HEK293T (cell line): ENCODE data around the gene ODAD4.

ENCODE experiments used
- BHLHE40 ChIP-seq: fragments of 450-650 bp; IDR thresholded peaks from 2 replicates; pipeline ENCODE4 v1.6.1; 2016; ENCODE audit warnings: mild to moderate bottlenecking, moderate library complexity, borderline replicate concordance
- ELF4 ChIP-seq: fragments of 450-650 bp; IDR thresholded peaks from 2 replicates; pipeline ENCODE4 v1.6.1; 2017; ENCODE audit warnings: antibody characterized with exemption
- FOXK2 ChIP-seq: fragments of 450-650 bp; IDR thresholded peaks from 2 replicates; pipeline ENCODE4 v1.6.1; 2016; ENCODE audit warnings: mild to moderate bottlenecking
- FOXM1 ChIP-seq: fragments of 450-650 bp; IDR thresholded peaks from 2 replicates; pipeline ENCODE4 v1.6.1; 2017; ENCODE audit warnings: mild to moderate bottlenecking, borderline replicate concordance
- HDGF ChIP-seq: fragments of 450-650 bp; IDR thresholded peaks from 2 replicates; pipeline ENCODE4 v1.6.1; 2017; ENCODE audit warnings: antibody characterized with exemption, borderline replicate concordance
- L3MBTL2 ChIP-seq: fragments of 450-650 bp; conservative IDR thresholded peaks from 2 replicates; pipeline ENCODE4 v1.6.1; 2016; ENCODE audit warnings: mild to moderate bottlenecking
- LEF1 ChIP-seq: fragments of 450-650 bp; IDR thresholded peaks from 2 replicates; pipeline ENCODE4 v1.6.1; 2017; ENCODE audit warnings: mild to moderate bottlenecking, borderline replicate concordance
- NFRKB ChIP-seq: fragments of 450-650 bp; IDR thresholded peaks from 2 replicates; pipeline ENCODE4 v1.6.1; 2016; ENCODE audit warnings: mild to moderate bottlenecking, moderate library complexity
- PKNOX1 ChIP-seq: fragments of 450-650 bp; IDR thresholded peaks from 2 replicates; pipeline ENCODE4 v1.6.1; 2016
- SP1 ChIP-seq: fragments of 450-650 bp; IDR thresholded peaks from 2 replicates; pipeline ENCODE4 v1.6.1; 2017
- SUZ12 ChIP-seq: fragments of 450-650 bp; IDR thresholded peaks from 2 replicates; pipeline ENCODE4 v1.6.1; 2016; ENCODE audit warnings: mild to moderate bottlenecking
- TARDBP ChIP-seq: fragments of 450-650 bp; IDR thresholded peaks from 2 replicates; pipeline ENCODE4 v1.6.1; 2016
- ZNF384 ChIP-seq: fragments of 450-650 bp; IDR thresholded peaks from 2 replicates; pipeline ENCODE4 v1.6.1; 2016

GRCh38 chr17:41942626-41943373 lies 12.4 kb downstream of the ODAD4 start:
- no peak for TF ChIP-seq NFRKB
- TF ChIP-seq SUZ12, result no peak
- no peak for TF ChIP-seq FOXK2
- TF ChIP-seq ELF4, result no peak
- TF ChIP-seq FOXM1, result no peak
- no peak for TF ChIP-seq SP1
- TF ChIP-seq PKNOX1, result no peak
- no peak for TF ChIP-seq BHLHE40
- no peak for TF ChIP-seq L3MBTL2
- no peak for TF ChIP-seq TARDBP
- TF ChIP-seq ZNF384, result no peak
- TF ChIP-seq LEF1, result no peak
- TF ChIP-seq HDGF, result no peak
